ENCODE data around the gene FBRSL1. TPM values are rescaled to one million over a fixed set of nuclear protein-coding genes. Genes with fewer than 3 reads are reported as not detected.

Gene FBRSL1
- total RNA-seq, 1 experiment from 2014 or later = 96.1 TPM

- H3K27ac Mint-ChIP-seq (ENCODE audit: unreplicated experiment) = no peak overlapping the region
- H3K4me1 Mint-ChIP-seq (ENCODE audit: low read depth, unreplicated experiment) = no peaks in the 10 kb centered on the region
- no peaks in the 10 kb centered on the region for H3K4me1 ChIP-seq
- H3K36me3 Mint-ChIP-seq (ENCODE audit: insufficient read depth, unreplicated experiment) = peaks cover 8% of the 10 kb centered on the region
- intact Hi-C loops (cut with micrococcal nuclease; ENCODE audit: unreplicated experiment) = no loop called here
- DNase-seq = no peak
- H3K9me3 ChIP-seq = no peaks in the 10 kb centered on the region
- no peaks in the 10 kb centered on the region for H3K36me3 ChIP-seq (ENCODE audit: control insufficient read depth, insufficient read depth, low read length)
- no peaks in the 10 kb centered on the region for H3K9me3 Mint-ChIP-seq (ENCODE audit: unreplicated experiment)
- no TSS peak for BruUV-seq (replicated peaks)
- no peak for TF ChIP-seq CTCF (IDR thresholded peaks at IDR 0.05; ENCODE audit: insufficient read depth in 1 of 2, low read depth in 1 of 2, low read length in 1 of 2, severe bottlenecking in 1 of 2, unreplicated experiment in 1 of 2)
- ChIA-PET CTCF (no interaction called here), POLR2A (no interaction called here)
- no peak overlapping the region for H3K4me3 ChIP-seq (ENCODE audit: low read depth, low read length)
- no peak overlapping the region for H3K4me3 Mint-ChIP-seq (ENCODE audit: unreplicated experiment)
- H3K27me3 ChIP-seq (replicated peaks; ENCODE audit: control insufficient read depth, insufficient read depth, low read length) = no peaks in the 10 kb centered on the region
- H3K27me3 Mint-ChIP-seq (ENCODE audit: insufficient read depth, unreplicated experiment) = no peaks in the 10 kb centered on the region
Measured at GRCh38 chr12:132550830-132551640, 61.1 kb downstream of the FBRSL1 start.

GRCh38 chr12:132551641-132552031 is 61.7 kb downstream of the FBRSL1 start:
- H3K9me3 ChIP-seq = no peaks in the 10 kb centered on the region
- H3K4me1 ChIP-seq = no peaks in the 10 kb centered on the region
- H3K4me3 ChIP-seq (ENCODE audit: low read depth, low read length) = no peak overlapping the region
- no peaks in the 10 kb centered on the region for H3K36me3 ChIP-seq (ENCODE audit: control insufficient read depth, insufficient read depth, low read length)
- BruUV-seq (replicated peaks) = no TSS peak
- no peak for DNase-seq
- ChIA-PET CTCF (no interaction called here), POLR2A (no interaction called here)
- Mint-ChIP-seq H3K4me3 (ENCODE audit: unreplicated experiment) (no peak overlapping the region), H3K27ac (ENCODE audit: unreplicated experiment) (no peak overlapping the region), H3K4me1 (ENCODE audit: low read depth, unreplicated experiment) (no peaks in the 10 kb centered on the region), H3K9me3 (ENCODE audit: unreplicated experiment) (no peaks in the 10 kb centered on the region), H3K27me3 (ENCODE audit: insufficient read depth, unreplicated experiment) (no peaks in the 10 kb centered on the region), H3K36me3 (ENCODE audit: insufficient read depth, unreplicated experiment) (peaks cover 12% of the 10 kb centered on the region)
- no peaks in the 10 kb centered on the region for H3K27me3 ChIP-seq (replicated peaks; ENCODE audit: control insufficient read depth, insufficient read depth, low read length)
- no peak for TF ChIP-seq CTCF (IDR thresholded peaks at IDR 0.05; ENCODE audit: insufficient read depth in 1 of 2, low read depth in 1 of 2, low read length in 1 of 2, severe bottlenecking in 1 of 2, unreplicated experiment in 1 of 2)
- intact Hi-C loops (cut with micrococcal nuclease; ENCODE audit: unreplicated experiment) = no loop called here

DNA sequence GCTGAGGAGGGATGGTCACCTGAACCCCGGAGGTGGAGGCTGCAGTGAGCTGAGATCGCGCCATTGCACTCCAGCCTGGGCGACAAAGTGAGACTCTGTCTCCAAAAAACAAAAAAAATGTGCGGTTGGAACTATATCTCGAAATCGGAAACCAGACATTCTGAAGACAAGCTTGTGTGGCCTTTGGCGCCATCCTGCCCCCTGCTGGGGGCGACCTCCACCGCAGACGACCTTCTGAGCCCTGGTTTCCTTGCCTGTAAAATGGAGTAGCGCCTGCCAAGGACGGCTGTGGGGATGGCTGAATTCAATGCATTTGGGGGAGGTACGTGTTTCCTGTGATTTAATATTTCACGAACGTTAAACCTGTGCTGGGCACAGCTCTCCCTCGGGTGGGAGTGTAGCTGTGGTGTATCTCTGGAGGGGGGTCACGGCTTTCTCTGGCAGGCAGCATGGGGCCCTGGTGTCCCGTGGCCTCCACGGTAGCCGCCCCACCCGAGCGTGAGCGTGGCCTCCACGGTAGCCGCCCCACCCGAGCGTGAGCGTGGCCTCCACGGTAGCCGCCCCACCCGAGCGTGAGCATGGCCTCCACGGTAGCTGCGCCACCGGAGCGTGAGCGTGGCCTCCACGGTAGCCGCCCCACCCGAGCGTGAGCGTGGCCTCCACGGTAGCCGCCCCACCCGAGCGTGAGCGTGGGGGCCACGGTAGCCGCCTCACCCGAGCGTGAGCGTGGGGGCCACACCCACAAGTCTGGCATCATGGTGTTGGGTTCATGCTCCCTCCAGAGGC is 65.1 kb downstream of the FBRSL1 start:
- no peaks in the 10 kb centered on the region for H3K9me3 Mint-ChIP-seq (ENCODE audit: unreplicated experiment)
- no peaks in the 10 kb centered on the region for H3K27me3 ChIP-seq (replicated peaks; ENCODE audit: control insufficient read depth, insufficient read depth, low read length)
- H3K27me3 Mint-ChIP-seq (ENCODE audit: insufficient read depth, unreplicated experiment) = no peaks in the 10 kb centered on the region
- peaks cover 19% of the 10 kb centered on the region for H3K36me3 Mint-ChIP-seq (ENCODE audit: insufficient read depth, unreplicated experiment)
- H3K4me1 Mint-ChIP-seq (ENCODE audit: low read depth, unreplicated experiment) = no peaks in the 10 kb centered on the region
- no peaks in the 10 kb centered on the region for H3K4me1 ChIP-seq
- intact Hi-C loops (cut with micrococcal nuclease; ENCODE audit: unreplicated experiment) = no loop called here
- H3K36me3 ChIP-seq (ENCODE audit: control insufficient read depth, insufficient read depth, low read length) = no peaks in the 10 kb centered on the region
- BruUV-seq (replicated peaks) = no TSS peak
- H3K4me3 ChIP-seq (ENCODE audit: low read depth, low read length) = no peak overlapping the region
- H3K27ac Mint-ChIP-seq (ENCODE audit: unreplicated experiment) = no peak overlapping the region
- peak; percentile 31 to 45 for TF ChIP-seq CTCF (IDR thresholded peaks at IDR 0.05; ENCODE audit: insufficient read depth in 1 of 2, low read depth in 1 of 2, low read length in 1 of 2, severe bottlenecking in 1 of 2, unreplicated experiment in 1 of 2)
- ChIA-PET POLR2A (no interaction called here), CTCF (interaction anchor here (1.0 to 1.2 kb wide), 2 partner anchors 140 to 401 kb away, joined by 3 to 6 read pairs; no protein-coding TSS in a partner anchor)
- H3K9me3 ChIP-seq = no peaks in the 10 kb centered on the region
- H3K4me3 Mint-ChIP-seq (ENCODE audit: unreplicated experiment) = no peak overlapping the region
- DNase-seq = peak in 1 of 2 experiments; percentile 44

Data from Caco-2 (cell line).